8988T (cell line): ENCODE measurements around the gene DRAM1.
"Not testable (repeated sequence)": the region's sequence is repeated elsewhere in the genome, so short reads cannot be mapped to it uniquely, and the experiment has no call there.

Source experiments
- DNase-seq: peaks from one replicate; pipeline ENCODE4 v3.0.0; 2011

The DRAM1 gene

GRCh38 chr12:101908395-101908794 lies 31.0 kb downstream of the DRAM1 start:
- no peak for DNase-seq

- no peak for DNase-seq
Measured at GRCh38 chr12:101909646-101910045, 32.3 kb downstream of the DRAM1 start.

- no peak for DNase-seq
Measured at GRCh38 chr12:101915841-101916240, 38.5 kb downstream of the DRAM1 start.

GRCh38 chr12:101918805-101919204 lies 41.4 kb downstream of the DRAM1 start:
- not testable (repeated sequence) for DNase-seq

GRCh38 chr12:101919447-101919846 lies 42.1 kb downstream of the DRAM1 start:
- DNase-seq = no peak

- no peak for DNase-seq
Measured at GRCh38 chr12:101920906-101921305, 43.5 kb downstream of the DRAM1 start.

GRCh38 chr12:101923045-101923718 lies 45.8 kb downstream of the DRAM1 start:
- no peak for DNase-seq

GRCh38 chr12:101924618-101925017 lies 47.2 kb downstream of the DRAM1 start:
- no peak for DNase-seq

- no peak for DNase-seq
Measured at GRCh38 chr12:101925361-101925760, 48.0 kb downstream of the DRAM1 start.

- DNase-seq = no peak
Measured at GRCh38 chr12:101925935-101926334, 48.6 kb downstream of the DRAM1 start.

- DNase-seq = no peak
Measured at GRCh38 chr12:101927036-101927435, 49.7 kb downstream of the DRAM1 start.

GRCh38 chr12:101927999-101928398 lies 50.6 kb downstream of the DRAM1 start:
- no peak for DNase-seq

- DNase-seq = no peak
Measured at GRCh38 chr12:101928556-101928955, 51.2 kb downstream of the DRAM1 start.

GRCh38 chr12:101929365-101930041 lies 52.1 kb downstream of the DRAM1 start:
- DNase-seq = no peak

- no peak for DNase-seq
Measured at GRCh38 chr12:101931498-101932326, 54.3 kb downstream of the DRAM1 start.

GRCh38 chr12:101933866-101934514 lies 56.6 kb downstream of the DRAM1 start:
- no peak for DNase-seq

GRCh38 chr12:101935890-101936746 lies 58.7 kb downstream of the DRAM1 start:
- DNase-seq = no peak

- DNase-seq = no peak
Measured at GRCh38 chr12:101939306-101939705, 61.9 kb downstream of the DRAM1 start.

- DNase-seq = no peak
Measured at GRCh38 chr12:101939856-101940265, 62.5 kb downstream of the DRAM1 start.

- no peak for DNase-seq
Measured at GRCh38 chr12:101940400-101940950, 63.1 kb downstream of the DRAM1 start.

- DNase-seq = no peak
Measured at GRCh38 chr12:101941306-101942249, 64.2 kb downstream of the DRAM1 start.
